HG02623 (cell line): ENCODE results near the gene ATOH8.
"Not testable (repeated sequence)": the region's sequence is repeated elsewhere in the genome, so short reads cannot be mapped to it uniquely, and the experiment has no call there.

Source experiments
- ATAC-seq: cut with Tn5 transposase; IDR thresholded peaks from one replicate; pipeline ENCODE4 v1.9.1; 2021; ENCODE audit warnings: moderate library complexity; ENCODE audit not compliant: unreplicated experiment

The ATOH8 gene

DNA sequence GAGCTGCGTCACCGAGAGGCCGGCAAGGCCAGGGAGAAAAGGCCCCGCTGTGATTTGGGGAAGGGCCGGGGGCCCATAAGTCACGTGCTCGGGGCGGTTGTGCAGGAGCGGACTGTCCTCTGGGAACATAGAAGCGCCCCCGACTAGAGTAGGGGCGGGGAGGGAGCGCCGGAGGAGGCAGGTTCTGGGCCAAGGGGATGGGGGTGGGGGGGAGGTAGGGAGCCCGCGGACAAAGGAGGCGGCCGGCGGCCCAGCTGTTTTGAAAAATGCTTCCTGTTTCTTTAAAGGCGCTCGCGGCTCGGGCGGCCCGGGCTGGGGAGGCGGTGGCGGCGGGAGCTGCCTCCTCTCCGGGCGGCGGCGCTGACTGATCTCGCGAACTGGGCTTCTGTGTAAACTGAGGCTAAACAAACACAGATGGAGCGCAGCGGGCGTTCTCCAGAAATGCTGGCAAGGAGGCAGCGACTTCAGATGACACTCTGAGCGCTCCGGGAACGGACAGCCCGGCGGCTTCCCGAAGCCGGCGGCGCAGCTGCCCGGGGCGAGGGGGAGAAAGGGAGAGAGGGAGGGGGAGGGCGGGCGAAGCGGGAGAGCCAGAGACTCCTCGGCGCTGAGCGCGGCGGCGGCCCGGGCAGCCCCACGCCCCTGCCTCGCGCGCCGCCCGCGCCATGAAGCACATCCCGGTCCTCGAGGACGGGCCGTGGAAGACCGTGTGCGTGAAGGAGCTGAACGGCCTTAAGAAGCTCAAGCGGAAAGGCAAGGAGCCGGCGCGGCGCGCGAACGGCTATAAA is at the start of gene ATOH8:
ATOH8 (plus strand) TSS at position 467 of the 788 bp plus-strand sequence; CDS start at position 666, 199 bp downstream.
- ATAC-seq, result no peak

- ATAC-seq, result no peak
Measured at GRCh38 chr2:85704038-85704437, 49.8 kb upstream of the ATOH8 start.

GRCh38 chr2:85704800-85705679 is 48.8 kb upstream of the ATOH8 start:
- no peak for ATAC-seq

- no peak for ATAC-seq
Measured at GRCh38 chr2:85705680-85706039, 48.1 kb upstream of the ATOH8 start.

DNA sequence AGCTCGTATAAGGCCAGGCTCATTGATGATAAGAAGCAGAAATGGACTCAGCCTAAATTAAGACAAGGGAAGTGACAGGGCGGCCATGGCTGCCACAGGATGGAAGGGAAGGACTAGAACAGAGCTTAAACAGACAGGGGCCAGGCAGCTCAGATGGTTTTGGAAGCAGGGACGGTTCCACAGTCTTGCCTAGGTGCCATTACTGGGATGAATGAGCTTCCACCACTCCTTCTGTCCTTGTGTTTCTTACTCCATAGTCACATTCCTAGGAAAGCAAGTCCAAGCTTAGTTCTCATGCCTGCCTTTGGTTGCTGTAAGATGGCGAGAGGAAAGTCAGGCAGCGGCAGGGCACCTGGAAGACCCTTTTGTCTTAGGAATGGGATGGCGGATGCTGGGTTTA is 47.7 kb upstream of the ATOH8 start:
- ATAC-seq, result no peak

DNA sequence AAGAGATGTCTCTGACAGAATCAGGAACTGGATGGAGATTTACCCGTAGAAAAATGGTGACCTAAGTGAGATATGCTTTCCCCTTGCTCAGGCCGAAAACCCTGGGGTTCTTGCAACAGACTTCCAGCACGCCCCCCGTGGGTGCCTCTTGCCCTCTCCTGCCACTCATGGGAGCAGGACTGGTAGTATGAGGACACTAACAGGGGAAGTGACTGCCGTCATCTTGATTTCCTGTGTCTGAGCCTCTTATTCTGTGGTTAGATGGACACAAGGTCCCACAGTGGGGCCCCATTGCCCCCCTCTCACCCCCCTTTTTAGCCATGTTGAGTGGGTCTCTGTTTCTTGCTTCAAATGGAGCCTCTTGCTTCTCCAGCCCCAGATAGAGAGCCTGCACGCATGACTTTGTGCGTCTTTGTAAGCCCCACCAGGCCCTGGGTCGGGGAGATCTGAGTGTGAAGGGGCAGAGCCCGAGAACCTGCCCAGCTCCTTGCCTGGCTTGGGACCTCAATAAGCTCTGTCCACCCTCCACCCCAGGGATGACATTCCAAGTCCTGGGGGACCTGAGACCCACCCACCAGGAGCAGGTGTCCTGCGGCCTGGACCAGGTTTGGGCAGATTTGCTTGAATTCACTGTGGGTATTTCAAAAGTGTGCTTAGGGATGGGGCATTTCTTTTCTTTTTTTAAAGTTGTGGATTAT is 47.0 kb upstream of the ATOH8 start:
- no peak for ATAC-seq

DNA sequence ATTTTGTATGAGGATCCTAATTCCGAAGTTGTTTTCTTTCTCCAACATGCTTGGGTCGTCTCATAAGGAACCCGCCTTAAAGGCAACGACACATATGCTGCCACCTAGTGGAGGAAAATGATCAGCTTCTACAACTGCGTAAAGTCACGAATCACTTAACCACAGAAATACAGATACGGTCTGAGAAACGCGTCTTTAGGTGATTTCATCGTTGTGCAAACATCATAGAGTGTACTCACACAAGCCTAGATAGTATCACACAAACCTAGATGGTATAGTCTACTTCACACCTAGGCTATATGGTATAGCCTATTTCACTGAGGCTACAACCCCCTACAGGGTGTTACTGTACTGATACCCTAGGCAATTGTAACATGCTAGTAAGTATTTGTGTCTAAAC is 46.5 kb upstream of the ATOH8 start:
- ATAC-seq, result no peak

DNA sequence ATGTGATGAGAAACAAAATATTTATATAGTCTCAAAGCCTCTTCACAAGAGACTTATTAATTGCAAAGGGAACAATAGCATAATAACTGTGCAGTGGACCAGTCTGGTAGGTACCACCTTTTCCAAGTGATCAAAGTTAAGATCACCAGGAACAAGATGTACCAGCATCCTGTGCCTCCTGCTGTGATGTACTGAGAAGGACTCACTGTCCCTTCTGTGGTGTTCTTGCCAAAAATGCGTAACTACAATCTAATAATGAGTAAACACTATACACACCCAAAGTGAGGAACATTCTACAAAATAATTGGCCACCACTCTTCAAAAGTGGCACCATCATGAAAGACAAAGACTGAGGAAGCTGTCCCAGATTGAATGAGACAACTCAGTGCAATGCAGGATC is 45.1 kb upstream of the ATOH8 start:
- no peak for ATAC-seq

DNA sequence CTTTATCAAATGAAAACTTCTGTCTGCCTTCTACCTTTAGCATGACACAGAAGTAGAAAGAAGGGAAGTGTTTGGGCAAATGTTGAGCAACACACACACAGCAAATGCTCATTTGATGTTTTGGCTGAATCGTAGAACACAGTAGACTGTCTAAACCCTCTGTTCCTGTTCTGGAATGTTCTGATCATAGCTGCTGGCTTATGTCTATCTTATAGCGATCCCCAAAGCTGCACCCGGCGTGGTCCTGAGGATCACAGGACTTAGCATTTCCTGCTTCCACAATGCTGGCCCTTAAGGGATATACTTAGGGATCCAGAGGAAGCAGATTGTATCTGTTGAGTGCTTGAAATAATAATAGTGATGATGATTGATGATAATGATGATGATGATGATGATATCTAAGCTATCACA is 44.4 kb upstream of the ATOH8 start:
- no peak for ATAC-seq

DNA sequence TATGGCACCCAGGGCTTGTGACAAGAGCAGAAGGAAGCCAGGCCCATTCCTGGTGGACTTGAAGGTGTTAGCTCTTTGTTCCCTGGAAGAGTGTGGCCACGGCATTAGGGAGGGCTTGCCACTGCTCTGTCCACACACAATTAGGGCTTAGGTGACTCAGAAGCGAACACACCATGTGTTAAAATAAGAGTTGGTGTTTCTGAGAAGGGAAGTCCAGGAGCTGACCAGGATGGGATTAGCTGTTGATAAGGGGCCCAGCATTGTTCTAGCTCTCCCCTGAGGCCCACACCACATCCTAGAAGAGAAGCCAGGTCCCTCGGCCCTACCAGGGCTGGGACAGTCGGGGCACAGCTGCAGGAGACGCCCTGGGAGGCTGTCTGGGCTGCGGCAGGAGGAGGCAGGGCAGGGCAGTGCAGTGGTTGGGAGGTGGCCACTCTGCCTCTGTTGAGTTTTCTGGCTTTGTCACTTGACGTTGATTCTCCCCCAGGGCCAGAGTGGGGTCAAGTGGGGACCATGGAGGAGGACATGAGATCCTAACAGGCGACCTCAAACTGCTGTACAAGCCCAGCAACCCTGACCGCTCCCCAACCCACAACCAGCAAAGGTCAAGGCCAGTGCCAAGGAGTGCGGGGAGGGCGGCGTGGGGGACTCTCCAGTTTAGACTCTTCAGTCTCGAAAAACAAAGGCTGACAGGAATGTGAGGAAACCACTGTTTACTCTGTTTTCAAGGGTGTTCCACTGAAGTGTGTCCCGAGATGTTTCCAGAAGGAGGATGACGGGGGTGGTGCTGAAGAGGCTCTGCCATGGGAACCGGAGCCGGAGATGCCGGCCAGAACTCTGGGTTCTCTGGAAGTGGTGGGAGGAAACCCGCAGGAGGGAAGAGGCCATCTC is 42.9 kb upstream of the ATOH8 start:
- ATAC-seq, result no peak

GRCh38 chr2:85711578-85712060 is 42.2 kb upstream of the ATOH8 start:
- ATAC-seq, result no peak

DNA sequence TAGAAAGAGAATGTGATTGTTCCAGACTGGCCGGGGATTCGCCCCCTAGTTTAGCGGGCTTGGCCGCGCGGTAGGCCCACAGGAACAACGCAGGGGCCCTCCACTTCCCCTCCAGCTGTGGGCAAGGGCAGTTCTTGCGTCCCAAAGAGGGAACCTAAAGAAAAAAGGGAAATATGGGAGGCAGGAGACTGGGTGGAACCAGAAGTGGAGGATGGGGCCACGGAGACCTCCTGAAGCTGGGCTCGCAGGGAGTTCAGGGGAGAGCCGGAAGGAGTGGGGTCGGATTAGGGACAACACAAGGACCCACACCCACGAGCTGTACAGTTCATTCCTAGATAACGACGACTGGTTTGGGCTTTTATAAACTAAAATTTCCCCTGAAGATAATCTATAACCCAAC is 41.5 kb upstream of the ATOH8 start:
- no peak for ATAC-seq

GRCh38 chr2:85712849-85713612 is 40.8 kb upstream of the ATOH8 start:
- ATAC-seq, result no peak

- ATAC-seq, result no peak
Measured at GRCh38 chr2:85713836-85714235, 40.0 kb upstream of the ATOH8 start.

GRCh38 chr2:85714421-85714820 is 39.4 kb upstream of the ATOH8 start:
- not testable (repeated sequence) for ATAC-seq

- ATAC-seq, result no peak
Measured at GRCh38 chr2:85714841-85715240, 39.0 kb upstream of the ATOH8 start.

DNA sequence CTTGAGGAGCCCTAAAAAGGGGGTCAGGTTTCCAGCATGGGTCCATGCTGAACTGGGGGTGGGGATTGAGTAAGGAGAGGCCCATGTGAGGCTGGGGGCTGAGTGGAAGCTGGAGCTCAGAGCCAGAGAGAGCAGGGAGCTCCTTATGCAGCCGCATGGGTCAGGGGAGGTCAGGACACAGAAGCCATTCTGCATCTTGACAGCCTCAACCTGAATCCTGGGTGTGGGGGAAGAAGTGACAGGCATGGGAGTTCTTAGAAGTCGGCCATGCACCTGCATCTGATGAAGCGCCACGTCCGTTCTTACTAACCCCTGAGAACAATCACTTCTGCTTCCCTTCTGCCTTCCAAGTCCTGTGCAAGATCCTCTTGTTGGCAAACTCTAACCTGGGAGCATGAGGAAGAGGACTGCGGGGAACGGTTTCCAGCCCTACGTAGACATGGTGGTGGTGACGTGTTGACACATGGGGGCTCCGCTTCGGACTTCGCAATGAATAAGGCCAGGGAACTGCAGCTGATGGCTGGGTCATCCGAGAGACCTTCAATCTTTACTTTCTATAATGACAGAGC is 37.4 kb upstream of the ATOH8 start:
- ATAC-seq, result no peak

DNA sequence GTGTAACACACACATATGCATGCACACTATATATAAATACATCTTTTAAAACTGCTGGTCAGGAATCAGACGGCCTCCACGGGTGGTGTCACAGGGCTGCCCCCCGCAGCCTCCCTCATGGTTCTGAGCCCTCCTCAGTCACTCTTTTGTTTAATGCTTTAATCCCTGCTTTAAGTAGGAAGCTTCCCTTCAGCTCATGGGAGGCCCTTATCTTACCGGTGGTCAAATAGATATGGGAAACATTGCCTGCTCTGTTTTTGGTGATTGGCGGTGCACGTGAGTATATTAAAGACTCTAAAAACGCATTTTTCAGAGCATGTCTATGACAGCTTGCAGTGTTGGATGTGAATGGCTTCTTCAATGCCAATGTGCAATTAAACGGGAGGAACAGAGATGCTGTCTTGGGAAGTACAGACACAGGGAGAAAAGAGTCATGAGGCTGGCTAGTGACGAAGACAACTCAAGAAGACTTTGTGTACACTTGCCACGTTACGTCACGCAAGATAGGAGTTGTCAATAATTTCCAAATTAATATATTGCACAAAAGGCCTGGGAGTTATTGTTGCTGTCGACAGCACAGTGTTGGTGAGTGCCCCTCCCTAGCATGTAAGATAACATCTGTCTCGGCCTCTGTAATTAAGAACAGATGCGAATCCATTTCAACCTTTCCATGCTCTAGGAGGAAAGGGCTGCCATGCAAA is 36.3 kb upstream of the ATOH8 start:
- ATAC-seq, result no peak

- no peak for ATAC-seq
Measured at GRCh38 chr2:85718009-85718391, 35.8 kb upstream of the ATOH8 start.
